NCI-H748 (cell line): ENCODE measurements around the gene UBN1.

Experiments
- DNase-seq: peaks from one replicate; lab custom pipeline; 2025; ENCODE audit not compliant: unreplicated experiment; lab: John Stamatoyannopoulos, UW

Gene UBN1

DNA sequence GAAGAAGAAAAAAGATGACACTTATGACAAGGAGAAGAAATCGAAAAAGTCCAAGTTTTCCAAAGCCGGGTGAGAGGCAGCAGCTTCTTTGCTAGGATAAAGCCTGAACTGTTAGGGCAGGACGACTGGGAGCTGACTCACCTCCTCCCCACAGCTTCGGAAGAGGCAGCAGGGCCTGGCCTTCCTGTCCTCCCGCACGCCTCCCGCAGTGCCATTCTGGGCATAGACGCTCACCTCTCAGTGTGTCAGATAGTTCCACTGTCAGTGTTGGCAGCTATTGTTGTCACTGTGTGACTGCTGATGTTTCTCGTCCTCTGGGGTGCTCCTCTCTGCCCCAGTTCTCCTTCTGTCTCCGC is 12.6 kb downstream of the UBN1 start:
- no peak for DNase-seq

DNA sequence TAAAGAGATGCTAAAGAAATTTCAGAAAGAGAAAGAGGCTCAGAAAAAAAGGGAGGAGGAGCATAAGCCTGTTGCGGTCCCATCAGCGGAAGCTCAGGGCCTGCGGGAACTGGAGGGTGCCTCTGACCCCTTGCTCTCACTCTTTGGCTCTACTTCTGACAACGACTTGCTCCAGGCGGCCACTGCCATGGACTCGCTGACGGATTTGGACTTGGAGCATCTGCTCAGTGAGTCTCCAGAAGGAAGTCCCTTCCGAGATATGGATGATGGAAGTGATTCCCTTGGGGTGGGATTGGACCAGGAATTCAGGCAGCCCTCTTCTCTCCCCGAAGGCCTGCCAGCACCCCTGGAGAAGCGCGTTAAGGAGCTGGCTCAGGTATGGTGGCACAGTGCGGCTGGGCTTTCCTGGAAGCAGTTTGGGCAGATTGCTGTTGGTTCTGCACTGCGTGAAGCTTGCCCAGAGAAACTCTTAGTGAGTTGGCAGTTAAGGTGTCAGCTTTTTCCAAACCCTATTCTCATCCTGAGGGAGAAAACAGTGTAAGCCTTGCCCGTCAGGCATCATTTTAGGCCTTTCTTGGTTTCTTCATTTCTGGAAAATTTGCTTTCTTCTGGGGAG is 13.6 kb downstream of the UBN1 start:
- no peak for DNase-seq

DNA sequence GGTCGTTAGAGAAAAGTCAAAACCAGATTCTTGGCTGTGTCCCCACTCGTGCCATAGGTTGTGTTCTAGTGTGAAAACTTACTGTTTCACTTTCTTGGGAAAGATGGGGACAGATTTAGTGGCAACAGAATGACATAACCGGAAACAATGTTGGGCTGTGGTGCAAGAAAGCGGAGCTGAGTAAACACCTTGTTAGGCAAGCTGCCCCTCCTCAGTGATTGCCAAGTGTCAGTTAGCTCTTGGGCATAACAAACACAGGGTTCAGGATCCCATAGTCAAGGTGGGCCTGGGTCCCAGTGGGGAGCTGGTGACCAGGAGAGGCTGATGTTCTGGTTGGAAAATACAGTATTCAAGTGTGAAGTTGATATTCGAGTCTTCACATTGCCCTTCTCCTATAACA is 15.4 kb downstream of the UBN1 start:
- no peak for DNase-seq

DNA sequence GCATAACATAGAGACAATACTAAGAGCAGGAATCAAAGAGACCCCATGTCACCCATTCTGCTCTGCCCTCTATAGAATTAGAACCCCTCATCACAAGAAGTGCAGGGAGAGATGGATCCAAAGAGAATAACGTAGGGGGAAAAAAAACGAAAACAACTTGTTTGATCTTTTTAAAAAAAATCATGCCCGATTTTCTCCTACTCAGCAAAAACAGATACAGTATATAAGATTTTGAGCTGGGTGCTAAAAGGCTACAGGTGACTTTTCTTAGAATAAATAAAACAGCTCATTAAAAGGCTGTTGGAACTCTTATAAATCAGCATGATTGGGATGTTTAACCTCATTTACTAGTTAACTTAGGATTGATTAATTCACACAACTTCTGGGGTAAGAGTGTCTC is 17.4 kb downstream of the UBN1 start:
- no peak for DNase-seq

DNA sequence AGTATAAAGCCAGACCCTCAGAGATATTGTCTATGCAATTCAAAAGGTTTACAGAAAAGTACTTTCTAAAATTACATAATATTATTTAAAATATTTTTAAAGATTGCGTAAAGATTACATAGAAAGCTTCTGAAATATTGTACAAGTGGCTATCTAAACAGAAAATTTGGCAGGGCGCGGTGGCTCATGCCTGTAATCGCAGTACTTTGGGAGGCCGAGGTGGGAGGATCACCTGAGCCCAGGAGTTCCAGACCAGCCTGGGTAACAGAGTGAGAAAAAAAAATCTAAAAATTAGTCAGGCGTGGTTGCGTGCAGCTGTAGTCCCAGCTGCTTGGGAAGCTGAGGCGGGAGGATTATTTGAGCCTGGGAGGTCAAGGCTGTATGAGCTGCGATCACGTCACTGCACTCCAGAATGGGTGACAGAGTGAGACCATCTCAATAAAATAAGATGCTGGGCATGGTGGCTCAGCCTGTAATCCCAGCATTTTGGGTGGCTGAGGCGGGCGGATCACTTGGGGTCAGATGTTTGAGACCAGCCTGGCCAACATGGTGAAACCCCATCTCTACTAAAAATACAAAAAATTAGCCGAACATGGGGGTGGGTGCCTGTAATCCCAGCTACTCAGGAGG is 18.1 kb downstream of the UBN1 start:
- DNase-seq, result no peak

DNA sequence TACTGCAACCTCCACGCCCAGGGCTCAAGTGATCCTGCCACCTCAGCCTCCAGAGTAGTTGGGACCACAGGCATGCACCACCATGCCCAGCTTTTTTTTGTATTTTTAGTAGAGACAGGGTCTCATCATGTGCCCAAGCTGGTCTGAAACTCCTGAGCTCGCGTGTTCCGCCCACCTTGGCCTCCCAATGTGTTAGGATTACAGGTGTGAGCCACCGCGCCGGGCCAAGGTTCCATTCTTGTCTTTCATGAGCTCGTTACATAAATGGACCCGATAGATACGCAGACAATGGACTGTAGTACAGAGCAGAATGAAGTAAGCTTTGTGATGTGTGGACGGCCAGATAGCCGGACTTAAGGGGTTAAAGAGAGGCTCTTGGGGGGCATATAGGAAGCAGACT is 19.3 kb downstream of the UBN1 start:
- DNase-seq, result no peak

DNA sequence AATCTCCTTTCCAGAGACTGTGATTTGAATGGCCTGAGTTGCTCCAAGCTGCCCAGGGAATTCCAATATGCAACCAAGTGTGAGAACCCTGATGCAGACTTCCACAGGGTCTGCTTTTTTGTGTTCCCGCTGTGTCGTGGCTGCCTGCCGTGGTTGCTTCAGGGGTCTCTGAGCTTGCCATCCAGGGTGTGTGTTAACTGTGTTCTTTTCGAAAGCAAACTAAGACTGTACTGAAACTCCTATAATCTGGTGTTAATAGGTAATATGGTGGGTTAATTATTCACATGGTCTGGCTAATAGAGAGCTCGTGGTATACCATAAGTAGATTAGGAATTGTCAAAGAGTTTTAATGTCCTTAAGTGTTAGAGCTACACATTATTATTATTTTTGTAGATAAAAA is 20.7 kb downstream of the UBN1 start:
- DNase-seq, result no peak

DNA sequence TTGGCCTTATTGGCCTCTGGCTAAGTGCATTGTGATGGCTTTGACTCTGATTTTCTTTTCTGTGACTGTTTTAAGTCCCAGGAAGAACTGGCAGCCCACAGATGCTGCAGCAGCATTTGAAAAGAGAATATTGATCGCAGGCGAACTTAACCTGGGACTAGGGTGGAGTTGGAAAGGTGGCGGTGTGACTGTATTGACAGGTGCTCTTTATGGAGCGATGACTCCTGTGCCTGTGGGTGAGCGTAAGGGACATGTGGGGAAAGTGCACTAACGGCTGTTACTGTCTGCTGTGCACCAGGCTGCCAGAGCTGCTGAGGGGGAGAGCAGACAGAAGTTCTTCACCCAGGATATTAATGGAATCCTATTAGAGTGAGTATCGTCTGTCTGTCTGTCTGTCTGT is 21.3 kb downstream of the UBN1 start:
- no peak for DNase-seq

DNA sequence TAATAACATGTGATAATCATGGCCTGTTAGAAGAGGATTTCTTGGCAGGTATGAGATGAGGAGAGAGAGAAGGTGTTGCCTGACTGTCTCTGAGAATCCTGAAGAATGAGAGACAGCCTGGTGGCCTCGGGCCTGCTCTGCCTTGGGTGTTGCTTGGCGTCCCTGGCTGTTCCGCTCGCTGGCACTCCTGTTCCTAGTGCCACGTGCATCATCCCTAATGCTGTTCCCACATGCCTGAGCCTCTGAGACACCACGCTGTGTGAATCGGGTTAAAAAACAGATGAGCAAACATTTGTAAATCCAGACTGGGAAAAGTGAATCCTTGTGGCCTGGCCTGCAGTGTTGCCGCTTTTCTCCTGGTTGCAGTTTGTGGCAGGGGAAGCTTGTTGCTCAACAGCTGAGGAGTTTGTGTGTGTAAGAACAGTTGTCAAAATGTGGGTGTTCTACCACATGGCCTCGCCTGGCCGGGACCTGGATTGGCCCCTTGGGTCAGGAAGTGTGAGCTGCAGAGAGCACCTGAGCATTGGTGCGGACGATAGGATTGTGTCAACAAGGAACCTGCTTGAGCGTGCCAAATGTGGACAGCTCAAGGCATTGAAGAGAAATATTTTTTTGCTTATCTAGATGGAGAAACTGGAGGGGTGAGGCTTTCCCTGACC is 22.0 kb downstream of the UBN1 start:
- DNase-seq, result no peak

DNA sequence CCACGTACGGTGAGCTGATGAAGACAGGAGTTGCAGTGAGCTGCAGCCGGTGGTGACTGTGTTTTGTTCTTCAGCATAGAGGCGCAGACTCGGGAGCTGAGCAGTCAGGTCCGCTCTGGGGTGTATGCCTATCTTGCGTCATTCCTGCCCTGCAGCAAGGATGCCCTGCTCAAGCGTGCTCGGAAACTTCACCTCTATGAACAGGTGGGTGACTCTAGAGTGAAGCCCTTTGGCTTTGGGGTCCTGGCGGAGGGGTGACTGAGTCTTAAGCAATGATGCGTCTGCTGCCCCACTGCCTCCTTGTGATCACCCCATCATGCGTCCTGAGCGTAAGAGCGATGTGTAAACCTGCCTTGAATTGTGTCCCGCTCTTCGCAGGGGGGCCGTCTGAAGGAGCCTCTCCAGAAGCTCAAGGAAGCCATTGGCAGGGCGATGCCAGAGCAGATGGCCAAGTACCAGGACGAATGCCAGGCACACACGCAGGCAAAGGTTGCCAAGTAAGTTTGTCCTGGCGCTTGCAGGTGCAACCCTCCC is 22.9 kb downstream of the UBN1 start:
- DNase-seq, result no peak

DNA sequence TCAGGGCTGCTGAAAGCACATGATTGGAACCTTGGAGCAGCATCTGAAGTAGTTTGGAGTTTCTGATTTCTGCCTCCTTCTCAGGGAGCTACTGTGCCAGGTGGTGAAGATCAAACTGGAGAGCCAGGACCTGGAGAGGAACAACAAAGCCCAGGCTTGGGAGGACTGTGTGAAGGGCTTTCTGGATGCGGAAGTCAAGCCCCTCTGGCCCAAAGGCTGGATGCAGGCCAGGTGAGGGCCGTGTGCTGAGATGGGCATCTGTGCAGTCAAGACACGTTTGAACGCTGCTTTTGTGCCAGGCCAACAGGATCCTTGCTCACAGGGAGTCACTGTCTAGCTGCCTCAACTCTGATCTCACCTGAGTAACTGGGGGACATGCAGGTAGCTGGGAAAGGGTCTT is 23.8 kb downstream of the UBN1 start:
- DNase-seq, result no peak

DNA sequence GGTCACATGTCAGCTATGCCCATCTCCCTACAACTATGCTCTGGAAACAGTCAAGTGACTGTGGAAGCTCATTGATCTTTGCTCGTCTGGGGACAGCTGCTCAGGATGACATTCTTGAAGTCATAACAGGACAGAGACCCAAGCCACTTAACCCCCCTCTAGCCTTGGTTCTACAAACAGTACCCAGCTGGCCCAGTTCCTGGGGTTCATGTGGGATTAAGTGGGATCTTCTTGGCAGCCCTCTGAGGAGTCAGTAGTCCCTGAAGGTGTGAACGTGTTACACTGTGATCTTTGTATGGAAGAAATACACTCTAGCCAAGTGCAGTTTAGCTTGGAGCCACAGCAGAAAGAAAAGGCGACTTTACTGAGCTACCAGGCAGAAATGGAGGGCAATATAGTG is 25.8 kb downstream of the UBN1 start:
- no peak for DNase-seq

DNA sequence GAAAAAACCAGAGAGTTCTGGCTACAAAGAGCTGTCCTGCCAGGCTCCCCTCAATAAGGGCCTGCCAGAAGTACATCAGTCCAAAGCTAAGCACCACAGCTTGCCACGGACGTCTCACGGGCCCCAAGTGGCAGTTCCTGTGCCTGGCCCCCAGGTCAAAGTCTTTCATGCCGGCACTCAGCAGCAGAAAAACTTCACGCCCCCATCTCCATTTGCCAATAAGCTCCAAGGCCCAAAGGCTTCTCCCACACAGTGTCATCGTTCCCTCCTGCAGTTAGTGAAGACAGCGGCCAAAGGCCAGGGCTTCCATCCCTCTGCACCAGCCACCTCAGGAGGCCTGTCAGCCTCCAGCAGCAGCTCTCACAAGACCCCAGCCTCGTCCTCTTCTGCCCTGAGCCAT is 27.4 kb downstream of the UBN1 start:
- no peak for DNase-seq

DNA sequence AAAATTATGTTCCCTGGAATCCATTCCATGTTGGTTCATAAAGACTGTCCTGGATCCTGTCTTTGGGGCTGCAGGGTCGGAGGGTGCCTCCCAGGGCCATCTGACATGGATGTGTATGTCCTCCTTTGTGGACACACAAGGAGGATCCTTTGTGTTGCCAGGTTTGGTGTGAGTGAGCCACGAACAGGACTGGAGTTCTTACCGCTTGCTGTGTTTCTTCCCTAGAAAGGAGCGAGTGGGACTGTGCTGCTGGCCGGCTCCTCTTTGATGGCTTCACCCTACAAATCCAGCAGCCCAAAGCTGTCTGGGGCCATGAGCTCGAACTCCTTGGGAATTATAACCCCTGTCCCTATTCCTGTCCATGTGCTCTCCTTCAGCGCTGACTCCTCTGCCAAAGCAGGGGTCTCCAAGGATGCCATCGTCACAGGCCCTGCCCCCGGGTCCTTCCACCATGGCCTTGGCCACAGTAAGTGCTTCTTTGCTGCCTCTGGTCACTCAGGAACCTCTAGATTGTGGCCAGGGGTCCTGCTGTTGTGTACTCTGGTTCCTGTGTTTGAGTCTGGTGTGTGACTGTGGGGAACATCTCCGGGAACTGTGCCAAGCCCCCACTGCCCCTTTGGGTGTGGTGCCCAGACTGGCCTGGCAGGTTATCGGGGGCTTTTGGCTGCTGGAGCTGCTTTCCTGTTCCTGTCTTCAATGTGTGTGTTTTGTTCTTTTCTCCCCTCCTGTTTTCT is 29.5 kb downstream of the UBN1 start:
- no peak for DNase-seq

DNA sequence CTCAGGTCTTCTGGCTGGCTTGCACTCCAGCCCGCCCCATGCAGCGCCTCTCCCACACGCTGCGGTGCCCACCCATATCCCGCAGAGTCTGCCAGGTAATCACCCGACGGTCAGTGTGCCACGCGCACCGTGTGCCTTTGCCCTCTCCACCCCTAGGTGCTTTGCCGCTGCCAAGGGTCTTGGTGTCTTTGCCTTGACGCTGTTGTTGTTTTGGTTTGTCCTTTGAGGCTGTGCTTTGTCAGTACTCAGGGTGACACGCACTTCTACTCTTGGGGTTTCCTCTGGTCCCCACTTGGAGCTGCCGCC is 30.1 kb downstream of the UBN1 start:
- no peak for DNase-seq

DNA sequence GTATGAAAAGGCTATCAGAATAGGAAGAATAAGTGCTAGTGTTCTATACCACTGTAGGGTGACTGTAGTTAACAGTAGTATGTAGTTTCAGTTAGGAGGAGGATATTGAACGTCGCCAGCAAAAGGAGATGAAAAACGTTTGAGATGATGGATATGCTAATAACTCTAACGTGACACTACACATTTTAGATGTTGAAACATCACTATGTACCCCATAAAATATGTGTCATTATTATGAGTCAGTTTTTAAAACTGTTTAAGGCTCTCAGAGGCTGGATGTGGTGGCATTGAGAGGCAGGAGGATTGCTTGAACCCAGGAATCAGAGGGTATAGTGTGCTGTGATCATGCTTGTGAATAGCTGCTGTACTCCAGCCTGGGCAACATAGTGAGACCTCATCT is 31.8 kb downstream of the UBN1 start:
- DNase-seq, result no peak

DNA sequence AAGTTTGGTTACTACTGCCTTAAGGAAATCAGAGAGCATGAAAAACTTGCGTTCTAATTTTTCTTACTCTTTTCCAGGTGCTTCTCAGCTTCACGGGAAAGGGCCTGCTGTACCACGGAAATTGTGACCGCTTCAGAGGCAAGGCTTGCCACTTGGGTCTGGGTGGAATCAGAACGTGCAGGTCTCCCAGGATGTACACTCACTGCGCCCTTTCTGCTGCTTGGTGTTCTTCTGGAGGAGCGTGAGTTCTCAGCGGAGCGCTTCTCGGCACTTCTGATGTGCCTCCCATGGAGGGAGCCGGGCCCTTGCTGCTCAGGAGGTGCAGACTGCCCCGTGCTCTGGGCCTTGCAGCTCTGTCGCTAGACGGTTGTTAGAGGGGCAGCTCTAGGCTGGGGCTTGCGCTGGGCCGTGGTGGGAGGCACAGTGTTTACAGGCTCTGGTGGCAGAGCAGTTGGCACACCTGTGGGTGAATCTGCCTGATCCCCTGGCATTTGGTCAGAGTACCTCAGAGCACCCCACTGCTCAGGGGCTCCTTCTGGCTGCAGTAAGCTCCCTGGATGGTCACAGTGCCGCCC is 32.8 kb downstream of the UBN1 start:
- DNase-seq, result no peak

DNA sequence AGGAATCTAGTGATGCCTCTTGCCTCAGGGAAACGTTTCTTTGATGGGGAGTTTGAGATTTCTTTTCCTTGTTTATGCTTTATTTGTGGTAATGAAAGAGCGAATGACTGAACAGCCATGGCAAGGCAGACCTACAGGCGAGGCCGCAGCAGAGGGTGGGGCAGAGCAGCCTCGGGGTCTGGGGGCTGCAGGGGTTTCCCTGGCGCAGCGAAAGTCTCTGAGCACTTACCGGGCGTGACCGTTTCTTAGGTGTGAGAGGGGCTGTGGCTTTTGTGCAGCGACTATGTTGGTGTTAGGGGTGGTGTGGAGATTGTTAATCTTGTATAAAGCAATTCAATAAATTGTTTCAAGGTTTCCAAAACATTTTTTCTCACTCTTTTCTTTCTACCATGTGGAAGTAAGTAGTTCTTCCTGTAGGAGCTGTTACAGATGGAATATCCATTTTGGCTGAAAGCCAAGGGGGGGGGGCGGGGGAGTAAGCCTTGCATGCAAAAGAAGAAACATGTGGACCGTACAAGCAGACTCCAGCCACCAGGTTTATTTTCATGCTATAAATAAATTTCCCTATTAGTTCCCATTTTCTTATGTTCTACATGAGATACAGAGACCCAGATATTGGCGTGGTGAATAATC is 34.8 kb downstream of the UBN1 start:
- no peak for DNase-seq

DNA sequence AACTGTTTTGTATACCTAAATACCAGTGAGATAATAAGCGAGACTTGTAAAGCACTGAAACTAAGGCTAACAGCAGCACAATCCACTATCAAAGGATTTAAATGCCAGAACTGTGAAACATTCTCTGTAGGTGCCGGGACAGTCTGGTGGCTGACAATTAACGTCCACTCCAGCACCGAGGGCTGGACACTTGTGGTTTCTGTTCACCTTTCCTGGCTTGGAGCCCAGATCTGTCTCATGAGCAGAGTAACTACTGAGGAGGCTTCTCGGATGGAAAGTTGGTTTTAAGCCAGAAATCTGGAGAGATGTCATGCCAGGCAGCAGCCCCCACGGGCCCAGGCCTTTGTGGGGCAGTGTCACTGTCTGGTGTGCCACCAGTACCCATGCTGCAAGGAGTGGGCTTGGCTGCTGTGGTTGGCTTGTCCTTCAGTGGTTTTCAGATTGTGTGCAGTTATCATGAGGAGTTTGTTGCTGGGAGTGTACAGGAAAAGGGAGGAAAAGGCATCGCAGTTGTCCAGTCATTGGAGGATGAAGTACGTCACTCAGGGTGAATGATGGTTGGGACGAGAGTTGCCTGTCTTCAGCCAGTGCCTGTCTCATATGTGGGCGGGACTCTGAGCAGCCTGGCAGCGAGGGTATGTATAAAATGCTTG is 35.5 kb downstream of the UBN1 start:
- no peak for DNase-seq

DNA sequence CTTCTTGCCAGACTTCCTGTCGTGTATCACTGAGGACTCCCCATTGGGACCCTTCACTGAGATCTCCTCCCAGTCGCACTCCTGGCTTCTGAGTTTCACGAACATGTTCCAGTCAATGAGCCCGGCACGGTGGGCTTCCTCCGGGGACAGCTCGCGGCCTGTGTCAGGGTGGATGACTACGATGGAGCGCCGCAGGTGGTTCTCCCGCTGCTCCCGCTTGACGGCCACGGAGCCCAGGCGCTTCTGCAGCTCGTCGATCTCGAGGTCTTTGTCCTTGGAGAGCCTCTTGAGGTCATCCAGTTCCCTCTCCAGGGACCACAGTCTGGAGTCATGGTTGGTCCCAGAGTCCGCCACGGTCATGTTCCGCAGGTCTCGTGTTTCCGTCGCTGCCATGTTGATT is 36.2 kb downstream of the UBN1 start:
- no peak for DNase-seq

DNA sequence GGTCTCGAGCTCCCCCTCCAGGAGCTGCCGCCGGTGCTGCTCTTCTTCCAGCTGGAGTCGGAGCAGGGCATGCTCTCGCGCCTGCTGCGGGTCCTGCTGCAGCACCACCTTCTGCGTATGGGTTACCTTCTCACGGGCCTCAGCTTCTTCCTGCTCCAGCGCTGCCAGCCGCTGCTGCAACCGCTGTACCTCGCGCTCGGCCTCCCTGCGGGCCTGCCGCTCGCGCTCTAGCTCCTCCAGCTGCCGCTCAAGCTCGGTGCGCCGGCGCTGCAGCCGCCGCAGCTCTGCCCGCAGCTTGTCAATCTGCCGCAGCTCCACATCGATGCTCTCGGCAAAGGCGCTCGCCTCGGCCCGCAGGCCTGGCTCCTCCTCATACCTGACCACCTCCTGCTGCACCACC is 36.9 kb downstream of the UBN1 start:
- DNase-seq, result no peak
